GM12878 (cell line): ENCODE data around the gene SYT14. TPM values are rescaled to one million over a fixed set of nuclear protein-coding genes. Genes with fewer than 3 reads are reported as not detected.

Experiments
- ATAC-seq: fragments of 200-7000 bp; cut with Tn5 transposase; 3 replicates; pipeline ENCODE4 v1.9.1; 2020; ENCODE audit warnings: mild to moderate bottlenecking, moderate library complexity
- BruUV-seq: library from RNA; stranded (reverse); fragments of 400-500 nt; replicated peaks from 2 replicates; lab custom pipeline; 2021; lab: Mats Ljungman, UMichigan
- CTCF ChIA-PET: fragments of 300-600 bp; sonication (Branson Sonifier 250); formaldehyde crosslinking; extraction: SDS; loops from one replicate; lab custom pipeline; 2021; ENCODE audit warnings: inconsistent platforms; lab: Yijun Ruan, JAX
- POLR2A ChIA-PET: fragments of 350-600 bp; formaldehyde crosslinking; extraction: SDS; loops from one replicate; lab custom pipeline; 2021; ENCODE audit warnings: inconsistent platforms; lab: Charles Lee
- RAD21 ChIA-PET: fragments of 300-600 bp; sonication (Branson Sonifier 250); formaldehyde crosslinking; loops from one replicate; lab custom pipeline; 2023; ENCODE audit warnings: antibody characterized with exemption; ENCODE audit not compliant: unreplicated experiment; lab: Charles Lee
- SMC1A ChIA-PET: fragments of 300-600 bp; sonication (Branson Sonifier 250); formaldehyde crosslinking; loops from one replicate; lab custom pipeline; 2023; ENCODE audit not compliant: unreplicated experiment, uncharacterized antibody; lab: Charles Lee
- DNase-seq: peaks from one replicate; pipeline ENCODE4 v3.0.0-alpha.2; 2011; ENCODE audit warnings: low read depth, low spot score
- FAIRE-seq: peaks from 3 replicates; lab custom pipeline; 2011; peaks lifted over from hg19 to GRCh38; lab: Jason Lieb, UNC
- H2AFZ ChIP-seq: 2 replicates; pipeline ENCODE4 v1.6.0; 2011; ENCODE audit warnings: low read depth, low read length, control low read depth; ENCODE audit not compliant: control insufficient read depth
- H3K27ac ChIP-seq: 2 replicates; pipeline ENCODE4 v1.5.1; 2011; ENCODE audit warnings: control low read depth; ENCODE audit not compliant: control insufficient read depth, insufficient read depth
- H3K27me3 ChIP-seq, 2 experiments: replicated peaks in 1 of 2; 2 replicates each; pipeline versions ENCODE4 v1.6.0 to v1.6.1; 2011; ENCODE audit warnings: low read length in 1 of 2; ENCODE audit not compliant: control insufficient read depth in 2 of 2, insufficient read depth in 2 of 2
- H3K36me3 ChIP-seq, 2 experiments: 2 replicates each; pipeline ENCODE4 v1.5.1; 2011; ENCODE audit warnings: low read length in 1 of 2; ENCODE audit not compliant: control insufficient read depth in 2 of 2, insufficient read depth in 2 of 2
- H3K4me1 ChIP-seq: 2 replicates; pipeline ENCODE4 v1.6.1; 2011; ENCODE audit warnings: mild to moderate bottlenecking, low read length, moderate library complexity, mixed read lengths; ENCODE audit not compliant: control insufficient read depth, insufficient read depth
- H3K4me2 ChIP-seq: 2 replicates; pipeline ENCODE4 v1.6.0; 2011; ENCODE audit warnings: control low read depth; ENCODE audit not compliant: control insufficient read depth, insufficient read depth
- H3K4me3 ChIP-seq: fragments of 200-600 bp; sonication (generic); 2 replicates; pipeline ENCODE4 v1.5.1; 2016
- H3K79me2 ChIP-seq: 2 replicates; pipeline ENCODE4 v1.6.0; 2011; ENCODE audit warnings: low read length; ENCODE audit not compliant: control insufficient read depth, insufficient read depth
- H3K9ac ChIP-seq: 2 replicates; pipeline ENCODE4 v1.8.0; 2011; ENCODE audit warnings: low read length, control low read depth, mixed read lengths; ENCODE audit not compliant: control insufficient read depth, insufficient read depth
- H3K9me3 ChIP-seq: replicated peaks from 3 replicates; pipeline ENCODE4 v1.5.1; 2011; ENCODE audit warnings: mild to moderate bottlenecking, low read length; ENCODE audit not compliant: control insufficient read depth, insufficient read depth
- H4K20me1 ChIP-seq: 2 replicates; pipeline ENCODE4 v1.6.0; 2011; ENCODE audit not compliant: control insufficient read depth, insufficient read depth
- BACH1 ChIP-seq: fragments of 450-650 bp; IDR thresholded peaks from 2 replicates; pipeline ENCODE4 v1.6.1; 2017; ENCODE audit warnings: mild to moderate bottlenecking, borderline replicate concordance
- BCL11A ChIP-seq: IDR thresholded peaks from 2 replicates; pipeline ENCODE4 v1.6.1; 2011; ENCODE audit warnings: low read depth, low read length
- DPF2 ChIP-seq: fragments of 450-650 bp; IDR thresholded peaks from 2 replicates; pipeline ENCODE4 v1.6.1; 2017; ENCODE audit warnings: mild to moderate bottlenecking
- GATAD2B ChIP-seq: fragments of 450-650 bp; conservative IDR thresholded peaks from 2 replicates; pipeline ENCODE4 v1.6.1; 2017; ENCODE audit warnings: low read depth, mild to moderate bottlenecking, moderate library complexity
- HCFC1 ChIP-seq: fragments of 150-350 bp; IDR thresholded peaks from 2 replicates; pipeline ENCODE4 v1.6.1; 2014; ENCODE audit warnings: low read length
- IRF4 ChIP-seq: IDR thresholded peaks from 2 replicates; pipeline ENCODE4 v1.6.1; 2011; ENCODE audit warnings: low read depth, low read length
- JUND ChIP-seq: IDR thresholded peaks from 2 replicates; pipeline ENCODE4 v1.6.1; 2012; ENCODE audit warnings: low read depth, mild to moderate bottlenecking, low read length, improper control_type of control experiment, moderate library complexity
- LARP7 ChIP-seq: fragments of 450-650 bp; IDR thresholded peaks from 2 replicates; pipeline ENCODE4 v1.6.1; 2017; ENCODE audit warnings: mild to moderate bottlenecking
- MAX ChIP-seq: IDR thresholded peaks from 2 replicates; pipeline ENCODE4 v1.6.1; 2012; ENCODE audit warnings: low read depth, low read length, improper control_type of control experiment
- MTA2 ChIP-seq: fragments of 450-650 bp; IDR thresholded peaks from 2 replicates; pipeline ENCODE4 v1.6.1; 2016; ENCODE audit warnings: low read depth, mild to moderate bottlenecking, moderate library complexity
- NR2C1 ChIP-seq: fragments of 450-650 bp; IDR thresholded peaks from 2 replicates; pipeline ENCODE4 v1.6.1; 2017; ENCODE audit warnings: antibody characterized with exemption, mild to moderate bottlenecking, moderate library complexity
- NR2F1 ChIP-seq: fragments of 450-650 bp; conservative IDR thresholded peaks from 2 replicates; pipeline ENCODE4 v1.6.1; 2017; ENCODE audit warnings: mild to moderate bottlenecking
- RCOR1 ChIP-seq: conservative IDR thresholded peaks from 2 replicates; pipeline ENCODE4 v1.6.1; 2012; ENCODE audit warnings: low read depth, low read length, improper control_type of control experiment
- SIN3A ChIP-seq: IDR thresholded peaks from 2 replicates; pipeline ENCODE4 v1.6.1; 2012; ENCODE audit warnings: low read depth, low read length, improper control_type of control experiment
- SRF ChIP-seq, 2 experiments: IDR thresholded peaks; 2 replicates each; pipeline ENCODE4 v1.6.1; 2011; ENCODE audit warnings: low read depth in 2 of 2, low read length in 2 of 2, mild to moderate bottlenecking in 1 of 2, moderate library complexity in 1 of 2
- TAF1 ChIP-seq: IDR thresholded peaks from 2 replicates; pipeline ENCODE4 v1.6.1; 2011; ENCODE audit warnings: mild to moderate bottlenecking, low read depth, low read length, borderline replicate concordance
- ZNF274 ChIP-seq: IDR thresholded peaks from one replicate; pipeline ENCODE4 v1.8.0; 2011; ENCODE audit not compliant: insufficient read length, insufficient read depth
- WGBS: methylation state at CpG from one replicate; pipeline ENCODE4 v1.1.6; 2016; ENCODE audit warnings: low lambda C conversion rate; ENCODE audit not compliant: insufficient replicate concordance, insufficient coverage; ENCODE audit errors: missing lambda C conversion rate; 5-methylcytosine and 5-hydroxymethylcytosine counted together
- in situ Hi-C: fragments of 300-500 bp; cut with MboI; formaldehyde crosslinking; loops from 9 replicates; pipeline ENCODE4 v1.14.3; 2018; ENCODE audit warnings: mixed read lengths
- intact Hi-C: fragments of 100-400 bp; cut with micrococcal nuclease; formaldehyde crosslinking; loops from one replicate; pipeline ENCODE4 v1.14.2; 2022; ENCODE audit not compliant: unreplicated experiment
- polyA plus RNA-seq, 11 experiments: library from polyadenylated mRNA; depleted of rRNA in 4 of 11; unstranded in 6 of 11; stranded (reverse) in 5 of 11; fragments of >200 nt; fragmentation: Nextera tagmentation in 4 of 11; fragmentation: Illumina TruSeq in 1 of 11; extraction: Ambion mirVana in 4 of 11; extraction: Trizol in 1 of 11; gene quantifications; 1 replicate in 1 of 11; 2 replicates in 10 of 11; pipeline versions ENCODE4 v1.2.1 to v1.2.3, GENCODE V29; 2011 to 2016; ENCODE audit warnings: inconsistent platforms in 2 of 11, missing spikeins in 2 of 11, low read depth in 1 of 11
- total RNA-seq, 4 experiments: library from RNA; depleted of rRNA in 3 of 4; stranded (reverse); fragments of >200 nt in 3 of 4; fragmentation: Illumina TruSeq in 1 of 4; extraction: Trizol in 1 of 4; gene quantifications; 2 replicates each; pipeline versions ENCODE4 v1.2.1 to v1.2.3, GENCODE V29; 2013 to 2021
- TF ChIP-seq, protein P1 (sequence below): fragments of 450-650 bp; IDR thresholded peaks from 2 replicates; pipeline ENCODE4 v1.6.1; 2017; ENCODE audit warnings: mild to moderate bottlenecking
- TF ChIP-seq, protein P2 (sequence below): fragments of 450-650 bp; IDR thresholded peaks from 2 replicates; pipeline ENCODE4 v1.6.1; 2014; ENCODE audit warnings: mild to moderate bottlenecking

The SYT14 gene
- total and polyA plus RNA-seq, 10 of the 15 experiments (the other 5 are each of a cell fraction or from before 2014, with no cell fraction given): under 0.01 TPM; not detected in 9

DNA sequence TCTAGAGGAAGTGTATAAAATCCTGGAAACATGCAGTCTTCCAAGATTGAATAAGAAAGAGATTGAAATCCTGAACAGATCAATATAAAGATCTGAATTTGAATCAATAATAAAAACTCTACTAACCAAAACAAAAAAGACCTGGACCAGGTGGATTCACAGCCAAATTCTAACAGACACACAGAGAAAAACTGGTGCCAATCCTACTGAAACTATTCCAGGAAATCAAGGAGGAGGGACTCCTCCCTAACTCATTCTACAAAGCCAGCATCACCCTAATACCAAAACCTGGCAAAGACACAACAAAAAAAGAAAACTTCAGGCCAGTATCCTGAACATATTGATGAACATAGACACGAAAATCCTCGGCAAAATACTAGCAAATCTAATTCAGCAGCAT lies 58.3 kb downstream of the SYT14 start:
- ChIA-PET CTCF (no interaction called here), POLR2A (no interaction called here), RAD21 (no interaction called here)
- Histone ChIP-seq H3K27ac (no peak overlapping the region), H4K20me1 (no peaks in the 10 kb centered on the region), H3K9me3 (no peaks in the 10 kb centered on the region), H3K4me2 (no peak overlapping the region), H2AFZ (no peak overlapping the region), H3K79me2 (no peaks in the 10 kb centered on the region), H3K27me3 (no peaks in the 10 kb centered on the region; a peak in 1 of 4 replicates), H3K4me3 (no peak overlapping the region), H3K9ac (no peak overlapping the region)
- in situ Hi-C loops (no loop called here), intact Hi-C loops (no loop called here)
- BruUV-seq: no TSS peak
- TF ChIP-seq BACH1: no peak
- TF ChIP-seq SRF (IDR thresholded peaks at IDR 0.05; ENCODE audit: low read depth in 2 of 2, low read length in 2 of 2): no peak
- no peak for TF ChIP-seq ZNF274
- no peak for TF ChIP-seq BCL11A
- TF ChIP-seq, all 136 proteins: peak for 0
- DNase-seq (no peak), FAIRE-seq (no peak), ATAC-seq (no peak)
- Histone ChIP-seq H3K4me1 (no peaks in the 10 kb centered on the region), H3K36me3 (no peaks in the 10 kb centered on the region)
- SMC1A ChIA-PET: no interaction called here
- 3% methylated on average over 2 of the region's 2 CpGs for WGBS

GRCh38 chr1:209999005-209999404 lies 61.0 kb downstream of the SYT14 start:
- intact Hi-C loops (no loop called here), in situ Hi-C loops (no loop called here)
- Histone ChIP-seq H3K4me2 (no peak overlapping the region), H2AFZ (no peak overlapping the region), H3K27ac (no peak overlapping the region), H3K79me2 (no peaks in the 10 kb centered on the region), H3K36me3 (no peaks in the 10 kb centered on the region), H3K9ac (no peak overlapping the region), H3K9me3 (no peaks in the 10 kb centered on the region), H3K4me1 (no peaks in the 10 kb centered on the region), H4K20me1 (no peaks in the 10 kb centered on the region), H3K27me3 (no peaks in the 10 kb centered on the region), H3K4me3 (no peak overlapping the region)
- ChIA-PET RAD21 (no interaction called here), POLR2A (no interaction called here), SMC1A (no interaction called here), CTCF (no interaction called here)
- WGBS: 0% methylated on average over 1 of the region's 1 CpG
- no TSS peak for BruUV-seq
- no peak for DNase-seq
- no peak for ATAC-seq
- FAIRE-seq: no peak
- TF ChIP-seq NR2F1 (no peak), MAX (no peak), NR2C1 (no peak), SIN3A (no peak), DPF2 (no peak), GATAD2B (no peak), LARP7 (no peak), TAF1 (no peak), RCOR1 (no peak), HCFC1 (no peak), IRF4 (no peak), JUND (no peak), MTA2 (no peak)
- TF ChIP-seq, protein P1, sequence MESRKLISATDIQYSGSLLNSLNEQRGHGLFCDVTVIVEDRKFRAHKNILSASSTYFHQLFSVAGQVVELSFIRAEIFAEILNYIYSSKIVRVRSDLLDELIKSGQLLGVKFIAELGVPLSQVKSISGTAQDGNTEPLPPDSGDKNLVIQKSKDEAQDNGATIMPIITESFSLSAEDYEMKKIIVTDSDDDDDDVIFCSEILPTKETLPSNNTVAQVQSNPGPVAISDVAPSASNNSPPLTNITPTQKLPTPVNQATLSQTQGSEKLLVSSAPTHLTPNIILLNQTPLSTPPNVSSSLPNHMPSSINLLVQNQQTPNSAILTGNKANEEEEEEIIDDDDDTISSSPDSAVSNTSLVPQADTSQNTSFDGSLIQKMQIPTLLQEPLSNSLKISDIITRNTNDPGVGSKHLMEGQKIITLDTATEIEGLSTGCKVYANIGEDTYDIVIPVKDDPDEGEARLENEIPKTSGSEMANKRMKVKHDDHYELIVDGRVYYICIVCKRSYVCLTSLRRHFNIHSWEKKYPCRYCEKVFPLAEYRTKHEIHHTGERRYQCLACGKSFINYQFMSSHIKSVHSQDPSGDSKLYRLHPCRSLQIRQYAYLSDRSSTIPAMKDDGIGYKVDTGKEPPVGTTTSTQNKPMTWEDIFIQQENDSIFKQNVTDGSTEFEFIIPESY: no peak
- TF ChIP-seq, protein P2, sequence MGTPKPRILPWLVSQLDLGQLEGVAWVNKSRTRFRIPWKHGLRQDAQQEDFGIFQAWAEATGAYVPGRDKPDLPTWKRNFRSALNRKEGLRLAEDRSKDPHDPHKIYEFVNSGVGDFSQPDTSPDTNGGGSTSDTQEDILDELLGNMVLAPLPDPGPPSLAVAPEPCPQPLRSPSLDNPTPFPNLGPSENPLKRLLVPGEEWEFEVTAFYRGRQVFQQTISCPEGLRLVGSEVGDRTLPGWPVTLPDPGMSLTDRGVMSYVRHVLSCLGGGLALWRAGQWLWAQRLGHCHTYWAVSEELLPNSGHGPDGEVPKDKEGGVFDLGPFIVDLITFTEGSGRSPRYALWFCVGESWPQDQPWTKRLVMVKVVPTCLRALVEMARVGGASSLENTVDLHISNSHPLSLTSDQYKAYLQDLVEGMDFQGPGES: no peak
